B cell (primary cell): ENCODE data around the gene ASB8. TPM values are rescaled to one million over a fixed set of nuclear protein-coding genes. Genes with fewer than 3 reads are reported as not detected.

Experiments
- polyA plus RNA-seq: library from polyadenylated mRNA; depleted of rRNA; stranded (reverse); fragments of >200 nt; gene quantifications from 2 replicates; pipeline ENCODE4 v1.2.3, GENCODE V29; 2012
- small RNA-seq: library from RNA; depleted of rRNA; stranded (forward); fragments of <200 nt; gene quantifications from one replicate; pipeline ENCODE3, GENCODE V24; 2012; ENCODE audit warnings: low replicate concordance, low read depth; ENCODE audit not compliant: insufficient read length
- total RNA-seq, 2 donors: library from RNA; stranded (reverse); fragments of 120-200 nt in 1 of 2; gene quantifications; 1 replicate in 1 of 2; 2 replicates in 1 of 2; pipeline versions ENCODE4 v1.2.3 to v1.2.4, GENCODE V29; 2013 to 2022

ASB8 gene
- total and polyA plus RNA-seq, 2 donors (not counting 1 experiment from before 2014, with no cell fraction given): 22.7 to 54.8 TPM

Small RNA genes within 50 kb of the gene (small RNA-seq; reads per million reads assigned to genes)
- gene MIR6505: not detected

Other genes with a start within 250 kb of the ASB8 start
- 32.9 and 37.5 TPM in 2 replicates for gene TMEM106C, start 193.9 kb downstream of the ASB8 start, total RNA-seq
- 32.2 and 44.2 TPM in 2 replicates for gene TMEM106C, start 193.9 kb downstream of the ASB8 start, polyA plus RNA-seq
- not detected in 2 replicates for gene COL2A1, start 153.0 kb downstream of the ASB8 start, total RNA-seq
- not detected in 2 replicates for gene COL2A1, start 153.0 kb downstream of the ASB8 start, polyA plus RNA-seq
- 43.8 and 44.8 TPM in 2 replicates for gene SENP1, start 51.4 kb downstream of the ASB8 start, total RNA-seq
- gene SENP1, start 51.4 kb downstream of the ASB8 start, polyA plus RNA-seq: 7.3 and 8.9 TPM in 2 replicates
- gene PFKM, start 38.2 kb downstream of the ASB8 start, total RNA-seq: 42.5 and 43.0 TPM in 2 replicates
- gene PFKM, start 38.2 kb downstream of the ASB8 start, polyA plus RNA-seq: 20.3 and 20.8 TPM in 2 replicates
- 0.54 and 0.66 TPM in 2 replicates for gene CCDC184, start 26.1 kb upstream of the ASB8 start, total RNA-seq
- 1.4 and 1.6 TPM in 2 replicates for gene CCDC184, start 26.1 kb upstream of the ASB8 start, polyA plus RNA-seq
- gene OR10AD1, start 45.8 kb upstream of the ASB8 start, total RNA-seq: not detected in 2 replicates
- not detected in 2 replicates for gene OR10AD1, start 45.8 kb upstream of the ASB8 start, polyA plus RNA-seq
- gene ZNF641, start 193.4 kb upstream of the ASB8 start, total RNA-seq: 29.7 and 34.2 TPM in 2 replicates
- gene ZNF641, start 193.4 kb upstream of the ASB8 start, polyA plus RNA-seq: 7.6 and 10.3 TPM in 2 replicates